ENCODE measurements around the gene CNIH2.

The CNIH2 gene

GRCh38 chr11:66278363-66279091 is 552 bp downstream of the CNIH2 start:
- DNase-seq: no peak

- no peak for DNase-seq
Observed at GRCh38 chr11:66279092-66279734, 1.2 kb downstream of the CNIH2 start.

GRCh38 chr11:66280428-66280827 is 2.5 kb downstream of the CNIH2 start:
- DNase-seq: no peak

GRCh38 chr11:66281001-66281400 is 3.0 kb downstream of the CNIH2 start:
- no peak for DNase-seq

- no peak for DNase-seq
Observed at GRCh38 chr11:66281776-66282467, 3.9 kb downstream of the CNIH2 start.

- peak; percentile 99 for DNase-seq
Observed at GRCh38 chr11:66282468-66283455, 4.8 kb downstream of the CNIH2 start.

GRCh38 chr11:66283461-66284105 is 5.6 kb downstream of the CNIH2 start:
- peak; percentile 57 for DNase-seq

GRCh38 chr11:66284526-66285078 is 6.6 kb downstream of the CNIH2 start:
- DNase-seq: no peak

- DNase-seq: no peak
Observed at GRCh38 chr11:66285250-66285947, 7.4 kb downstream of the CNIH2 start.

GRCh38 chr11:66286699-66287098 is 8.7 kb downstream of the CNIH2 start:
- DNase-seq: no peak

GRCh38 chr11:66287211-66287888 is 9.4 kb downstream of the CNIH2 start:
- peak; percentile 53 for DNase-seq

- peak; percentile 57 for DNase-seq
Observed at GRCh38 chr11:66287889-66288670, 10.1 kb downstream of the CNIH2 start.

GRCh38 chr11:66288671-66289547 is 10.9 kb downstream of the CNIH2 start, which contains the start of gene YIF1A:
Gene YIF1A (minus strand): TSS chr11:66289143. CDS start chr11:66288985, 158 bp downstream.
- DNase-seq: peak; percentile 97

- DNase-seq: no peak
Observed at GRCh38 chr11:66289548-66290329, 11.8 kb downstream of the CNIH2 start.

GRCh38 chr11:66290330-66290621 is 12.3 kb downstream of the CNIH2 start:
- no peak for DNase-seq

GRCh38 chr11:66291303-66291705 is 13.3 kb downstream of the CNIH2 start:
- DNase-seq: no peak

- no peak for DNase-seq
Observed at GRCh38 chr11:66291706-66292542, 13.9 kb downstream of the CNIH2 start, which contains the start of gene TMEM151A. Gene TMEM151A (plus strand): TSS chr11:66291894. CDS start chr11:66292014, 120 bp downstream.
